ENCODE measurements around the gene ATOH7. TPM values are rescaled to one million over a fixed set of nuclear protein-coding genes. Genes with fewer than 3 reads are reported as not detected.

Gene ATOH7
- total RNA-seq, 4 donors from 2014 or later = 0.38 to 0.99 (median 0.49) TPM; not detected in 1

- 62% methylated on average over 6 of the region's 6 CpGs for WGBS, 2 donors
- intact Hi-C loops (cut with DNase I; ENCODE audit: low total_unique reads) = no loop called here
- TF ChIP-seq CTCF (IDR thresholded peaks at IDR 0.05) (no peak), POLR2A (IDR thresholded peaks at IDR 0.05) (no peak)
- H3K4me3 ChIP-seq (ENCODE audit: low read depth, poor library complexity, severe bottlenecking) = no peak overlapping the region
- no peak for DNase-seq (ENCODE audit: low spot score in 2 of 2)
These were observed 43.1 kb downstream of the ATOH7 start for GRCh38 chr10:68188835-68189234.

- no peak for DNase-seq (ENCODE audit: low spot score in 2 of 2)
- WGBS, 2 donors = 42 to 46% methylated on average over 2 of the region's 2 CpGs
- intact Hi-C loops (cut with DNase I; ENCODE audit: low total_unique reads) = no loop called here
- TF ChIP-seq POLR2A (IDR thresholded peaks at IDR 0.05) (no peak), CTCF (IDR thresholded peaks at IDR 0.05) (no peak)
- H3K4me3 ChIP-seq (ENCODE audit: low read depth, poor library complexity, severe bottlenecking) = no peak overlapping the region
These were observed 46.8 kb downstream of the ATOH7 start for GRCh38 chr10:68185085-68185484.

GRCh38 chr10:68184546-68184945, 47.4 kb downstream of the ATOH7 start:
- no peak for DNase-seq (ENCODE audit: low spot score in 2 of 2)
- intact Hi-C loops (cut with DNase I; ENCODE audit: low total_unique reads) = no loop called here
- no peak overlapping the region for H3K4me3 ChIP-seq (ENCODE audit: low read depth, poor library complexity, severe bottlenecking)
- WGBS, 2 donors = 58 to 68% methylated on average over 7 of the region's 7 CpGs
- no peak for TF ChIP-seq POLR2A (IDR thresholded peaks at IDR 0.05)
- no peak for TF ChIP-seq CTCF (IDR thresholded peaks at IDR 0.05)

Other genes starting within 250 kb of the ATOH7 start
- 10 to 100 TPM; 26.0 to 39.8 (median 33.1) TPM for gene HERC4, start 156.8 kb downstream of the ATOH7 start, total RNA-seq
- under 1 TPM in 1 of 4 donors, not detected in 3; 0.52 TPM for gene MYPN, start 122.6 kb downstream of the ATOH7 start, total RNA-seq
- 10 to 100 TPM; 23.5 to 82.1 (median 43.6) TPM for gene HNRNPH3, start 100.0 kb upstream of the ATOH7 start, total RNA-seq
- 1 to 10 TPM; 2.0 to 3.6 (median 2.8) TPM for gene PBLD, start 100.8 kb upstream of the ATOH7 start, total RNA-seq
- gene RUFY2, start 175.2 kb upstream of the ATOH7 start, total RNA-seq = 10 to 100 TPM; 18.0 to 49.6 (median 23.5) TPM
- 1 to 10 TPM; 1.7 to 3.5 (median 2.2) TPM for gene DNA2, start 239.9 kb upstream of the ATOH7 start, total RNA-seq